ENCODE results near the gene LRMDA. TPM values are rescaled to one million over a fixed set of nuclear protein-coding genes. Genes with fewer than 3 reads are reported as not detected.

LRMDA gene
- total RNA-seq, 6 experiments from 2014 or later: 0.32 TPM; not detected in 5

DNA sequence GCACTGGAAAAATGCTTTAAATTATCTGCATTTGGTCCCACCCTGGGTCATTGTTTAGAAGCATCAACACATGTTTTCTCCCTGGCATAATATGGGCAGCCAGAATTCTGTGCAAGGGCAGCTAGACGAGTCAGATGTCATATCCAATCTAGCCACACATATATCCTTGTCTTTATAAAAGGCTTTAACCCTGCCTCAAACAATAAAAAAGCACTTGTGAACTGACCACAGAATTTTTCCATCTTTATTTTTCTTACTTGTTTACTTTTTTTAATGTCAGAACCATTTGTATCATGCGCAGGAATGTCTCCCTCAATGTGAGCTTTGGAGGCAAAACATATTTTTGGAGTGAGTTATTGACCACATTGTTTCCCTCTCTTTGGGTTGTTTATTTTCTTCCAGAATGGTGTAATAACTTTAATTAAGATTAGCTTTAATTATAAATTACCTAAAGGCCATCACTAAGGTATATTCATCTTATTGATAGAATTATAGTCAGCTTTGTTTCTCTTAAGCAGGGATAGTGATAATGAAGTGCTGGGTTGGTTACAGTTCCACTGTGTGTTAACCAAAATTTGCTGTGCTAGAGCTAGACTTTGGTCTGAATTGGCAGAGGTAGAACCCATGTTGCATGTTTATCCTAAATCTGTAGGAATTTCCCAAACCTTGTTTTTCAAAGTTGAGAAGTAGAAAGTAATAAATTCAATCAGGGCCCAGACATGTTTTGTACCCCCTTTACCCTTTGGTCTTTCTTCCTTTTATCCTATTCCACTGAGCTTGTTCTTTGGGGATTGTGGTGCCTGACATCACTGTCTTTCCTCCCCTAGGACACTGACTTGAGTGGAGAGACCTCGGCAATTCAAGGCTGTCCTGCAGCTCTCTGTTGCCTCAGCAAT is 1127.8 kb downstream of the LRMDA start:
- H3K9me3 Mint-ChIP-seq: no peaks in the 10 kb centered on the region
- H3K27ac Mint-ChIP-seq: peak overlapping the region; percentile 50; the same call in 1 of the 2 replicates
- H3K27me3 Mint-ChIP-seq (ENCODE audit: insufficient read depth): peaks cover 21% of the 10 kb centered on the region
- peak; percentile 90 for DNase-seq
- H3K4me3 Mint-ChIP-seq: no peak overlapping the region
- H3K4me1 Mint-ChIP-seq (ENCODE audit: low read depth): peaks cover 29% of the 10 kb centered on the region
- TF ChIP-seq, protein P1, sequence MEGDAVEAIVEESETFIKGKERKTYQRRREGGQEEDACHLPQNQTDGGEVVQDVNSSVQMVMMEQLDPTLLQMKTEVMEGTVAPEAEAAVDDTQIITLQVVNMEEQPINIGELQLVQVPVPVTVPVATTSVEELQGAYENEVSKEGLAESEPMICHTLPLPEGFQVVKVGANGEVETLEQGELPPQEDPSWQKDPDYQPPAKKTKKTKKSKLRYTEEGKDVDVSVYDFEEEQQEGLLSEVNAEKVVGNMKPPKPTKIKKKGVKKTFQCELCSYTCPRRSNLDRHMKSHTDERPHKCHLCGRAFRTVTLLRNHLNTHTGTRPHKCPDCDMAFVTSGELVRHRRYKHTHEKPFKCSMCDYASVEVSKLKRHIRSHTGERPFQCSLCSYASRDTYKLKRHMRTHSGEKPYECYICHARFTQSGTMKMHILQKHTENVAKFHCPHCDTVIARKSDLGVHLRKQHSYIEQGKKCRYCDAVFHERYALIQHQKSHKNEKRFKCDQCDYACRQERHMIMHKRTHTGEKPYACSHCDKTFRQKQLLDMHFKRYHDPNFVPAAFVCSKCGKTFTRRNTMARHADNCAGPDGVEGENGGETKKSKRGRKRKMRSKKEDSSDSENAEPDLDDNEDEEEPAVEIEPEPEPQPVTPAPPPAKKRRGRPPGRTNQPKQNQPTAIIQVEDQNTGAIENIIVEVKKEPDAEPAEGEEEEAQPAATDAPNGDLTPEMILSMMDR (IDR thresholded peaks at IDR 0.05): no peak
- H3K36me3 Mint-ChIP-seq (ENCODE audit: low read depth): no peaks in the 10 kb centered on the region

DNA sequence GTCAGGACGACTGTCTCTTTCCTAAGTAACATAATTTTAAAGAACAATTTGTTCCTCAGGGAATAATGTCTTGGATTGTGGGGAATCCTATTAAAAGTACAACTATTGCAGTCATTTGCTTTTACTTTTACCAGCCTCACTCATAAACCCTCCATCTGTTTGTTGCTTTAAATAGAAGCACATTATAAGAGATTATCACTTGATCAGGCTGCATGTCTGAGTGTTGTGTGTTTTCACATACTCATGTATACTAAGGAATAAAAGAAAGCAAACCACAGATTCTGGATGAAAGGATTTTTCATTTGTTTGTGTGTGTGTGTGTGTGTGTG is 1128.4 kb downstream of the LRMDA start:
- H3K4me3 Mint-ChIP-seq: no peak overlapping the region
- H3K4me1 Mint-ChIP-seq (ENCODE audit: low read depth): peaks cover 29% of the 10 kb centered on the region
- H3K27ac Mint-ChIP-seq: peak overlapping the region; percentile 7; the same call in 1 of the 2 replicates
- TF ChIP-seq, protein P1 (IDR thresholded peaks at IDR 0.05): no peak
- no peaks in the 10 kb centered on the region for H3K36me3 Mint-ChIP-seq (ENCODE audit: low read depth)
- H3K9me3 Mint-ChIP-seq: no peaks in the 10 kb centered on the region
- peaks cover 23% of the 10 kb centered on the region for H3K27me3 Mint-ChIP-seq (ENCODE audit: insufficient read depth)
- DNase-seq: peak; percentile 17

DNA sequence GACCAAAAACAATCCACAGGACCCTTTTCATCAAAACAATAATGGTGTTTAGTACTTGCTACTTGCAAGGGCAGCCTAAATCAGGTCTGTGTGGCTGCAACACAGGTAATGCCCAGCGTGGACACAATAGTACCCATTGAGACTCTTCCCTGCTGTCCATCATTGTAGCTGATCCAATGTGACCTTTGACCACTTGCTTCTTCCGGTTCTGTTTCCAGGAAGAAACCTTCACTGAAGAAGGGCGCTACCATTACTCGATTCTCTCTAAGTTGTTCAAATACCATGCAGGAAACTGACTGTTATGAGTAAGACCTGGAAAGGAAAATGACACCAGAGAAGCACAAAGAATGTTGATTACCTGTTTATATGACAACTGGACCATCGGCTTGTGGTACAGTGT is 1128.9 kb downstream of the LRMDA start:
- Mint-ChIP-seq H3K27ac (no peak overlapping the region), H3K36me3 (ENCODE audit: low read depth) (no peaks in the 10 kb centered on the region), H3K27me3 (ENCODE audit: insufficient read depth) (peaks cover 23% of the 10 kb centered on the region), H3K4me3 (no peak overlapping the region), H3K9me3 (no peaks in the 10 kb centered on the region), H3K4me1 (ENCODE audit: low read depth) (peaks cover 29% of the 10 kb centered on the region)
- DNase-seq: no peak
- TF ChIP-seq, protein P1 (IDR thresholded peaks at IDR 0.05): no peak

DNA sequence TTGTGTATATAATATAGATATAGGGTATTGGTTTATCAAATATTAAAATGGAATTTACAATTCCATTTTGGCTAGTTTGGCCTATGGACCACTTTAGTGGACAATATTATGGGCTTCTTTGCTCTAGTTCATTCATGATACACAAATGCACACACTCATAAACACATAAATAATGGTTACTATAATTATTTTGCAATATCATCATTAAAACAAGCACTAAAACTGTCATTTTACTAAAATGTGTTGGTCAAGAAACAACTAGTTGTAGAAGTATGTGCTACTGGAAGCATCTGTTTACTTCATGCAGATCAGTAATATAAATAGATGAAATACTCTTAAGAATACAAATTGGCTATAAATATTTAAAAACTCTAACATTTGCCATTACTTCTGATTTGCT is 1131.9 kb downstream of the LRMDA start:
- TF ChIP-seq, protein P1 (IDR thresholded peaks at IDR 0.05): no peak
- Mint-ChIP-seq H3K36me3 (ENCODE audit: low read depth) (no peaks in the 10 kb centered on the region), H3K9me3 (no peaks in the 10 kb centered on the region), H3K4me3 (no peak overlapping the region), H3K27ac (no peak overlapping the region), H3K27me3 (ENCODE audit: insufficient read depth) (peaks cover 20% of the 10 kb centered on the region), H3K4me1 (ENCODE audit: low read depth) (peaks cover 22% of the 10 kb centered on the region)
- no peak for DNase-seq

DNA sequence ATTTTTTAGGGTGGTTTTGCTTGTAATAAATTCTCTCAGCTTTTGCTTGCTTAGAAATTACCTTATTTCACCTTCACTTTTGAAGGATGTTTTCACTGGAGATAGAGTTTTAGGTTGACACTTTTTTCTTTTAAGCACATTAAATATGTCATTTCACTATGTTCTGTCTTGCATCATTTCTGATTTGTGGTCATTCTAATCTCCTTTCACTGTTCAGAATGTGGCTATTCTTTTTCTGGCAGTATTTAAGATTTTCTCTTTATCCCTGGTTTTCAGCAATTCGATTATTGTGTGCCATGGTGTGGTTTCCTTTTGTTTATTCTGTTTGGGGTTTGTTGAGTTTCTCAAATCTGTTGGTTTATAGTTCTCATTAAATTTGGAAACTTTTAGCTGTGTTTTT is 1140.6 kb downstream of the LRMDA start:
- Mint-ChIP-seq H3K4me1 (ENCODE audit: low read depth) (peaks cover 17% of the 10 kb centered on the region), H3K36me3 (ENCODE audit: low read depth) (no peaks in the 10 kb centered on the region; the same call in 1 of the 2 replicates), H3K4me3 (no peak overlapping the region), H3K27me3 (ENCODE audit: insufficient read depth) (peaks cover 3% of the 10 kb centered on the region), H3K9me3 (peaks cover 4% of the 10 kb centered on the region; the same call in 1 of the 2 replicates), H3K27ac (no peak overlapping the region)
- TF ChIP-seq, protein P1 (IDR thresholded peaks at IDR 0.05): no peak
- no peak for DNase-seq
